DND-41 (cell line): ENCODE data around the gene CFAP65.

Experiments
- ATAC-seq: fragments of 200-7000 bp; cut with Tn5 transposase; 3 replicates; pipeline ENCODE4 v1.9.1; 2021; ENCODE audit warnings: low read depth; ENCODE audit not compliant: insufficient read depth
- DNase-seq: peaks from one replicate; pipeline ENCODE4 v3.0.0-alpha.2; 2020
- H2AFZ ChIP-seq: 2 replicates; pipeline ENCODE4 v1.6.0; 2012; ENCODE audit warnings: low read depth, low read length
- H3K27ac ChIP-seq: 2 replicates; pipeline ENCODE4 v1.5.1; 2012; ENCODE audit warnings: low read length, inconsistent platforms
- H3K27me3 ChIP-seq: fragments of 200-600 bp; sonication (generic); 2 replicates; pipeline ENCODE4 v1.6.0; 2012; ENCODE audit warnings: low read length, mild to moderate bottlenecking, inconsistent platforms; ENCODE audit not compliant: insufficient read depth, poor library complexity
- H3K36me3 ChIP-seq: 2 replicates; pipeline ENCODE4 v1.5.1; 2012; ENCODE audit warnings: low read length, inconsistent platforms; ENCODE audit not compliant: insufficient read depth
- H3K4me1 ChIP-seq: 2 replicates; pipeline ENCODE4 v1.5.1; 2012; ENCODE audit warnings: mild to moderate bottlenecking, low read length; ENCODE audit not compliant: insufficient read depth
- H3K4me2 ChIP-seq: 2 replicates; pipeline ENCODE4 v1.6.0; 2012; ENCODE audit warnings: mild to moderate bottlenecking, moderate library complexity, low read length, inconsistent platforms; ENCODE audit not compliant: insufficient read depth
- H3K4me3 ChIP-seq, 2 experiments: fragments of 200-600 bp in 1 of 2; shearing (Covaris generic) in 1 of 2; 2 replicates each; pipeline ENCODE4 v1.5.1; 2012 to 2016; ENCODE audit warnings: inconsistent platforms in 2 of 2, low read length in 2 of 2, mild to moderate bottlenecking in 2 of 2, low read depth in 1 of 2, moderate library complexity in 1 of 2
- H3K79me2 ChIP-seq: 2 replicates; pipeline ENCODE4 v1.6.0; 2012; ENCODE audit warnings: low read length, inconsistent platforms; ENCODE audit not compliant: insufficient read depth
- H3K9ac ChIP-seq: 2 replicates; pipeline ENCODE4 v1.6.0; 2012; ENCODE audit warnings: low read depth, mild to moderate bottlenecking, inconsistent platforms, low read length, moderate library complexity
- H3K9me3 ChIP-seq: 2 replicates; pipeline ENCODE4 v1.5.1; 2012; ENCODE audit warnings: low read length, moderate library complexity, mild to moderate bottlenecking, inconsistent platforms; ENCODE audit not compliant: insufficient read depth, severe bottlenecking
- H4K20me1 ChIP-seq: 2 replicates; pipeline ENCODE4 v1.6.0; 2012; ENCODE audit warnings: low read length; ENCODE audit not compliant: insufficient read depth
- CTCF ChIP-seq: IDR thresholded peaks from 2 replicates; pipeline ENCODE4 v1.5.1; 2012; ENCODE audit warnings: borderline replicate concordance, low read length, moderate library complexity, mild to moderate bottlenecking; ENCODE audit not compliant: poor library complexity, severe bottlenecking; ENCODE audit errors: extremely low read depth
- EZH2 ChIP-seq: IDR thresholded peaks from 3 replicates; pipeline ENCODE4 v1.6.1; 2012; ENCODE audit warnings: borderline replicate concordance, low read depth, mild to moderate bottlenecking, moderate library complexity, low read length, inconsistent platforms; ENCODE audit not compliant: severe bottlenecking

The CFAP65 gene

DNA sequence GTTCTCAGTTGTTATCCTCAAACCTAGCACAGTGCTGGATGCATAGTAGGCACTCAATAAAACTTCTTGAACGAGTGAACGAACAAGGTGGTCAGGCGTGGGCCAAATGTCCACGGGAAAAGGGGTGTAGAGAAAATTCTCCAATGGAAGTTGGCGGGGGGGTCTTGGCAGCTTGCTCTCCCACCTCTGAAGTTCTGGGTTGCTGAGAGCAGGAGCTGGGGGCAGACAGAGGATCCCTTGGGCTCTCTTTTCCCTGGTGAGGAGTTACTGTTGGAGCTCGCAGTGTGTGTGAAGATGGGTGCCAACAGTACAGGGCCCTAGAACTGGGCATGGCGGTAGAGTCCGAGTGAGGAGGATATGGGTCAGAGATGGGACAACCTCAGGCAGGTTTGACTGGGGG is 45.8 kb downstream of the CFAP65 start:
- Histone ChIP-seq H3K9ac (no peak overlapping the region), H3K27me3 (peaks cover 29% of the 10 kb centered on the region), H3K27ac (no peak overlapping the region)

GRCh38 chr2:218993345-218994315 is 47.7 kb downstream of the CFAP65 start, which contains the start of gene CRYBA2:
TSS of gene CRYBA2 (minus strand) at chr2:218993422. CDS start at chr2:218993176, 246 bp downstream.
- H3K4me2 ChIP-seq = no peak within 1 kb of the TSS
- no peaks in the 10 kb centered on the region for H3K36me3 ChIP-seq
- H3K9me3 ChIP-seq = no peaks in the 10 kb centered on the region
- peaks cover 35% of the 10 kb centered on the region for H3K27me3 ChIP-seq
- no peak within 1 kb of the TSS for H2AFZ ChIP-seq
- H3K27ac ChIP-seq = no peak within 1 kb of the TSS
- peaks cover 18% of the 10 kb centered on the region for H4K20me1 ChIP-seq
- ATAC-seq = no peak
- no peaks in the 10 kb centered on the region for H3K4me1 ChIP-seq
- H3K4me3 ChIP-seq = no peak within 1 kb of the TSS
- no peaks in the 10 kb centered on the region for H3K79me2 ChIP-seq
- no peak for DNase-seq
- H3K9ac ChIP-seq = no peak within 1 kb of the TSS
- TF ChIP-seq CTCF (no peak), EZH2 (no peak)

More for the DNA sequence above, 45.8 kb downstream of the CFAP65 start:
- H3K4me1 ChIP-seq = peaks cover 4% of the 10 kb centered on the region; the same call in 1 of the 2 replicates
- TF ChIP-seq EZH2 (no peak), CTCF (no peak)
- no peaks in the 10 kb centered on the region for H3K36me3 ChIP-seq
- DNase-seq (no peak), ATAC-seq (no peak)
- H3K4me3 ChIP-seq = no peak overlapping the region
- H3K79me2 ChIP-seq = no peaks in the 10 kb centered on the region
- H4K20me1 ChIP-seq = peaks cover 17% of the 10 kb centered on the region
- no peak overlapping the region for H2AFZ ChIP-seq
- H3K9me3 ChIP-seq = no peaks in the 10 kb centered on the region
- no peak overlapping the region for H3K4me2 ChIP-seq

DNA sequence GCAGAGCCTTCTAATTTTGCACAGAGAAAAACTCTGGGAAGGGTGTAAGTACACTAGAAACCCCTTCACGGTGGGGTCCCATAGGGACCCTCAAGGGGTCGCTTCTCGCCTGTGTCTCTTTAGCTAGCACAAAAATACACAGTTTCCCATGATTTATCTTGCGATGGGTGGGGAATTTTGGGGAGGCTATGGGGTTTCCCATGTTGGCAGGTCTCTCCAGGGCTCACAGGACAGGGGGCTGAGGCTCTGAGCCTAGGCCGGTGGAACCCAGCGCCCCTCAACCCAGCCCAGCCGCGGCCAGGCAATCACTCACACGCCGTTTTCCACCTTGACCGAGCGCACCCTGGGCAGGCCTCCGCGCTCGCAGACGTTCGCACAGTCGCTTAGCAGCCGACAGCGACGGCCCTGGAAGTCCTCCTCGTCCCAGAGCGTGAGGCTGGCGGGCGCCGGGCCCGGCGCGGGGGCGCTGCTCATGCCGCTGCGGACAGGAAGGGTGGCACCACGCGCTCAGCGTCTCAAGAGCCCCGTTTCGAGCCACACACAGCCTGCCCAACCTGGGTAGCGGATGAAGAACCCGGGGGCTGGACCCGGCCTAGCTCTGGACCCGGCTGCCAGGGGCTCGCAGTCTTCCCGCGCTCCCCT is 48.5 kb downstream of the CFAP65 start:
- no peaks in the 10 kb centered on the region for H3K4me1 ChIP-seq
- no peaks in the 10 kb centered on the region for H3K79me2 ChIP-seq
- TF ChIP-seq EZH2 (no peak), CTCF (no peak)
- no peak overlapping the region for H3K9ac ChIP-seq
- H3K9me3 ChIP-seq = no peaks in the 10 kb centered on the region
- no peak overlapping the region for H2AFZ ChIP-seq
- H3K4me2 ChIP-seq = no peak overlapping the region
- H3K27me3 ChIP-seq = peaks cover 37% of the 10 kb centered on the region
- H4K20me1 ChIP-seq = peaks cover 18% of the 10 kb centered on the region
- ATAC-seq = no peak
- H3K27ac ChIP-seq = no peak overlapping the region
- H3K36me3 ChIP-seq = no peaks in the 10 kb centered on the region
- H3K4me3 ChIP-seq = no peak overlapping the region
- no peak for DNase-seq
